Kidney (tissue), 14 donors: ENCODE data around the gene ELAVL2. TPM values are rescaled to one million over a fixed set of nuclear protein-coding genes. Genes with fewer than 3 reads are reported as not detected.

Source experiments
- DNase-seq, 5 donors: peaks; one replicate each; pipeline ENCODE4 v3.0.0-alpha.2; 2013 to 2020
- FAIRE-seq: peaks from 2 replicates; lab custom pipeline; 2012; peaks lifted over from hg19 to GRCh38; lab: Jason Lieb, UNC
- H3K27ac ChIP-seq, 2 donors: one replicate each; pipeline ENCODE4 v1.7.0; 2013; ENCODE audit warnings: low read depth in 2 of 2, low read length in 2 of 2, inconsistent platforms in 1 of 2
- H3K27me3 ChIP-seq: one replicate; pipeline ENCODE4 v1.7.1; 2013; ENCODE audit warnings: low read length, inconsistent platforms; ENCODE audit not compliant: control insufficient read depth, insufficient read depth
- H3K36me3 ChIP-seq, 3 donors: one replicate each; pipeline versions ENCODE4 v1.7.0 to v1.7.1; 2013; ENCODE audit warnings: low read length in 3 of 3, control low read depth in 1 of 3, inconsistent platforms in 1 of 3; ENCODE audit not compliant: insufficient read depth in 3 of 3, control insufficient read depth in 2 of 3
- H3K4me1 ChIP-seq, 3 donors: one replicate each; pipeline versions ENCODE4 v1.7.0 to v1.7.1; 2013; ENCODE audit warnings: low read length in 3 of 3, inconsistent platforms in 1 of 3, low read depth in 1 of 3; ENCODE audit not compliant: control insufficient read depth in 2 of 3, insufficient read depth in 2 of 3
- H3K4me3 ChIP-seq, 3 donors: one replicate each; pipeline versions ENCODE4 v1.7.0 to v1.8.1; 2013; ENCODE audit warnings: low read length in 3 of 3, control low read depth in 1 of 3, inconsistent platforms in 1 of 3
- H3K9ac ChIP-seq, 3 donors: one replicate each; pipeline versions ENCODE4 v1.7.0 to v1.7.1; 2013; ENCODE audit warnings: low read length in 3 of 3, control low read depth in 1 of 3, inconsistent platforms in 1 of 3
- H3K9me3 ChIP-seq, 3 donors: one replicate each; pipeline versions ENCODE4 v1.7.0 to v1.7.1; 2013; ENCODE audit warnings: low read length in 3 of 3, control low read depth in 1 of 3, inconsistent platforms in 1 of 3; ENCODE audit not compliant: control insufficient read depth in 2 of 3, insufficient read depth in 1 of 3
- intact Hi-C: fragments of 100-400 bp; cut with DNase I; formaldehyde crosslinking; loops from one replicate; pipeline ENCODE4 v1.11.1; 2022
- polyA plus RNA-seq: library from polyadenylated mRNA; stranded (reverse); fragments of 350-450 nt; fragmentation: Illumina TruSeq; extraction: RNeasy Lipid Tissue Mini Kit (QIAGEN cat#74804); gene quantifications from one replicate; pipeline ENCODE4 v1.2.3, GENCODE V29; 2014; ENCODE audit warnings: low read depth, low replicate concordance; ENCODE audit not compliant: insufficient read depth
- total RNA-seq: library from RNA; stranded (reverse); fragmentation: NEBNext Ultra II Directional; extraction: Animal tissue kit (Norgen Biotek cat#: 25700); gene quantifications from one replicate; pipeline ENCODE4 v1.2.1, GENCODE V29; 2021
- TF ChIP-seq, protein P1 (sequence below): IDR thresholded peaks from 3 replicates; pipeline ENCODE4 v1.5.1; 2012; ENCODE audit warnings: mild to moderate bottlenecking, moderate library complexity, borderline replicate concordance; ENCODE audit not compliant: insufficient read depth; ENCODE audit errors: extremely low read depth
- donor health status: control.
- donor health status: control.
- donor health status: control.
- donor health status: control.
- donor health status: control.
- donor health status: DM: yes; HTN: yes; CAD: no.
- donor health status: Normal renal cell carcinoma (clear cell type).

ELAVL2 gene
- total and polyA plus RNA-seq, 2 donors from 2014 or later = 0.19 to 0.35 TPM

DNA sequence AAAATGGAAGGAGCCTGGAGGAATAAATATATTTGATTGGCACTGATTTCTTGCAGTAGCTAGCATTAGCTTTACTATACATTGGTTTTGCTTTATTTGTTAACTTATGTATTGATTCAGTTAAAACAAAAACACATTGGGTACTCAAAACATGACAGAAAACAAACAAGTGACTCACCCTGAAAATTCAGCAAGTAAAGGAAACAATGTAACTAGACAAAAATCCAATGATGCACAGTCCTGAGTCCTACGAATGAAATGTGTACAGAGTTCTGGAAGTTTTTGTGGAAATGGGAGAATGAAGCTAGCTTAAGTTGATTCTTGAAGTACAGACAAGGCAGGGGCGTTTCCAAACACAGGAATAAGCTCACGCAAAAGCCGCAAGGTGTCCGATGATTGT lies 175.0 kb downstream of the ELAVL2 start:
- no peak overlapping the region for H3K9ac ChIP-seq
- no peak for DNase-seq
- intact Hi-C loops = no loop called here
- no peak overlapping the region for H3K4me3 ChIP-seq
- H3K27me3 ChIP-seq = no peaks in the 10 kb centered on the region
- H3K9me3 ChIP-seq = no peaks in the 10 kb centered on the region
- H3K36me3 ChIP-seq = no peaks in the 10 kb centered on the region
- no peaks in the 10 kb centered on the region for H3K4me1 ChIP-seq
- H3K27ac ChIP-seq = no peak overlapping the region
- TF ChIP-seq, protein P1, sequence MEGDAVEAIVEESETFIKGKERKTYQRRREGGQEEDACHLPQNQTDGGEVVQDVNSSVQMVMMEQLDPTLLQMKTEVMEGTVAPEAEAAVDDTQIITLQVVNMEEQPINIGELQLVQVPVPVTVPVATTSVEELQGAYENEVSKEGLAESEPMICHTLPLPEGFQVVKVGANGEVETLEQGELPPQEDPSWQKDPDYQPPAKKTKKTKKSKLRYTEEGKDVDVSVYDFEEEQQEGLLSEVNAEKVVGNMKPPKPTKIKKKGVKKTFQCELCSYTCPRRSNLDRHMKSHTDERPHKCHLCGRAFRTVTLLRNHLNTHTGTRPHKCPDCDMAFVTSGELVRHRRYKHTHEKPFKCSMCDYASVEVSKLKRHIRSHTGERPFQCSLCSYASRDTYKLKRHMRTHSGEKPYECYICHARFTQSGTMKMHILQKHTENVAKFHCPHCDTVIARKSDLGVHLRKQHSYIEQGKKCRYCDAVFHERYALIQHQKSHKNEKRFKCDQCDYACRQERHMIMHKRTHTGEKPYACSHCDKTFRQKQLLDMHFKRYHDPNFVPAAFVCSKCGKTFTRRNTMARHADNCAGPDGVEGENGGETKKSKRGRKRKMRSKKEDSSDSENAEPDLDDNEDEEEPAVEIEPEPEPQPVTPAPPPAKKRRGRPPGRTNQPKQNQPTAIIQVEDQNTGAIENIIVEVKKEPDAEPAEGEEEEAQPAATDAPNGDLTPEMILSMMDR = no peak
- no peak for FAIRE-seq

DNA sequence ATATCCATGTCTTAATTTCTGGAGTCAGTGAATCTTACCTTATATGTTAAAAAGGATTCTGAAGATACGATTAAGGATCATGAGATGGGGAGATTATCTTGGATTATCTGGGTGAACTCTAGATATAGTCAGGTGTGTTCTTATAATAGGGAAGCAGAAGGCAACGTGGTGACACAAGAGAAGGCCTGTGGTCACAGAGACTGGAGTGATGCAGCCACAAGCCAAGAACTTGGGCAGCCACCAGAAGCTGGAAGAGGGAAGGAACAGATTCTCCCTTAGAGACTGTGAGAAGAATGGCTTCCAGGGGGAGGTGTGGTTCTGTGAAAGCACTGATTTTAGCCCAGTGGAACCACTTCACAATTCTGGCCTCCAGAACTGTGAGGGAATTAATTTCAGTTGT lies 177.4 kb downstream of the ELAVL2 start:
- no peaks in the 10 kb centered on the region for H3K4me1 ChIP-seq
- no peak overlapping the region for H3K4me3 ChIP-seq
- no peaks in the 10 kb centered on the region for H3K27me3 ChIP-seq
- H3K27ac ChIP-seq = no peak overlapping the region
- FAIRE-seq (no peak), DNase-seq (no peak)
- TF ChIP-seq, protein P1 = no peak
- intact Hi-C loops = no loop called here
- no peaks in the 10 kb centered on the region for H3K36me3 ChIP-seq
- H3K9me3 ChIP-seq = no peaks in the 10 kb centered on the region
- no peak overlapping the region for H3K9ac ChIP-seq

DNA sequence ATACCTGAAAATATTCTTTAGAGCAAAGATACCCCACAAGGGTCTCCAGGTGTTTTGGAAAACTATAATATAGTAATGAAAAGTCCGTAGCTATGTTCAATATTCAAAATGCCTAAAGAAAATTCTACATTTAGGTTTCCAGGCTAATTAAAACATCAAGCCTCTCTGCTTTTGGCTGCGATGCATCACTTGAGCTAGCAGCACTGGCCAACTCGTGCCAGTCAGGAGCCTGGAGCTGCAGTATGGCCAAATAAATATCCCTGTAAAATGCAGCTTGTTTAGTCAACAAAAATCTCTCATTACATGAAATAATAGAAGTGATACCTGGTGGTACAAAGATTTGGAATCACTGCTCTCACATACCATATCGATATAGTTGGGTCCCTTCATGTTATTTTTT lies 181.1 kb downstream of the ELAVL2 start:
- FAIRE-seq (no peak), DNase-seq (no peak)
- H3K27me3 ChIP-seq = no peaks in the 10 kb centered on the region
- no peaks in the 10 kb centered on the region for H3K9me3 ChIP-seq
- H3K4me3 ChIP-seq = no peak overlapping the region
- intact Hi-C loops = no loop called here
- no peaks in the 10 kb centered on the region for H3K4me1 ChIP-seq
- no peak overlapping the region for H3K27ac ChIP-seq
- TF ChIP-seq, protein P1 = no peak
- no peaks in the 10 kb centered on the region for H3K36me3 ChIP-seq
- no peak overlapping the region for H3K9ac ChIP-seq

DNA sequence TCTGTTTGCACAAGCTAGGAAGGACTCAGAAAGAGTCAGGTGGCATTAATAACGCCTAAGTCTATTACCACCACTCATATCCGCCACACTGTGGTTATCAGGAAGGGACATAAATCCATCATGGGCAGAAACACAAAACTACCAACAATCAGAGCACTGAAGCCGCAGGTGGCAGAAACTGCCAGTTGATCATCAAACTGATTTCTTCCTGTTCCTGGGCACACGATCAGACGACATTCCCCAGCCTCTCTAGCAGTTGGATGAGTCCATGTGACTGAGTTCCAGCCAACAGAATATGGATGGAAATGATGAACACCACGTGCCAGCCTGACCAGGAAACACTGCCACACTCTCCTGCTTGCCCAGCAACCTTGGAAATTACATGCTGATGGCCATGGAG lies 181.7 kb downstream of the ELAVL2 start:
- no peak for FAIRE-seq
- no peak for DNase-seq
- no peaks in the 10 kb centered on the region for H3K36me3 ChIP-seq
- TF ChIP-seq, protein P1 = no peak
- H3K9me3 ChIP-seq = no peaks in the 10 kb centered on the region
- H3K4me1 ChIP-seq = no peaks in the 10 kb centered on the region
- H3K4me3 ChIP-seq = no peak overlapping the region
- no peak overlapping the region for H3K9ac ChIP-seq
- intact Hi-C loops = no loop called here
- no peak overlapping the region for H3K27ac ChIP-seq
- no peaks in the 10 kb centered on the region for H3K27me3 ChIP-seq
